NCI-H524 treated with DMSO at 0.1 percent for 48 hours (cell line): ENCODE data around the gene GAGE10.
"Not testable (repeated sequence)": the region's sequence is repeated elsewhere in the genome, so short reads cannot be mapped to it uniquely, and the experiment has no call there.

ENCODE experiments used
- DNase-seq: peaks from one replicate; lab custom pipeline; 2025; lab: John Stamatoyannopoulos, UW

The GAGE10 gene

GRCh38 chrX:49323735-49324134 is 20.3 kb downstream of the GAGE10 start:
- not testable (repeated sequence) for DNase-seq

- DNase-seq, result not testable (repeated sequence)
Observed at GRCh38 chrX:49330421-49330820, 27.0 kb downstream of the GAGE10 start.

- not testable (repeated sequence) for DNase-seq
Observed at GRCh38 chrX:49331282-49331681, 27.8 kb downstream of the GAGE10 start, which contains the start of gene GAGE13. Gene GAGE13 (plus strand): TSS chrX:49331582. CDS start chrX:49332738, 1,156 bp downstream.

GRCh38 chrX:49331841-49332240 is 28.4 kb downstream of the GAGE10 start:
- not testable (repeated sequence) for DNase-seq

GRCh38 chrX:49341449-49341848 is 38.0 kb downstream of the GAGE10 start:
- not testable (repeated sequence) for DNase-seq

- not testable (repeated sequence) for DNase-seq
Observed at GRCh38 chrX:49344496-49345175, 41.2 kb downstream of the GAGE10 start.

- DNase-seq, result not testable (repeated sequence)
Observed at GRCh38 chrX:49345402-49345801, 42.0 kb downstream of the GAGE10 start.

- DNase-seq, result not testable (repeated sequence)
Observed at GRCh38 chrX:49346150-49346549, 42.7 kb downstream of the GAGE10 start.
